Measurements from ENCODE around the gene KCNG2.

KCNG2 gene

DNA sequence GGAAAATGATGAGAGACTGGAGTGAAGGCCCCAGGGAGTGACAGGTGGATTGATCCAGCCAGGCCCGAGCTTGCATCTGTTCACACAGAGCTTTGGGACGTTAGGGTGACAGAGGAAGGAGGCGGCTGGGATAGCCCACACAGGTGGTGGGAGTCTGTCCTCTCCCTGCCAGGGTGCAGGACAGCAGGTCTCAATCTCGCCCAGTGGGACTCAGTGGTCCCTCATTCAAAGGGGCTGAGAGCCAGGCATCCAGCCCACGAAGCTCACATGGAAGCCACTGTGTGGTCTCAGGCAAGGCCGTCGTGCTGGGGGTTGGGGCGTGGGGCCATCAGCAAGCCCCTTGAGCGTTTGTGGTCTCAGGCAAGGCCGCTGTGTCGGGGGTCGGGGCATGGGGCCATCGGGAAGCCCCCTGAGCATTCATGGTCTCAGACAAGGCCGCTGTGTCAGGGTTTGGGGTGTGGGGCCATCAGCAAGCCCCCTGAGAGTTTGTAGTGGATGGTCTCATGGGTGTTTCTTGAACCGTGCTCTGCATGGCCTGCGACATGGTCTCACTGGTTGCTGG is 8.3 kb downstream of the KCNG2 start:
- Histone ChIP-seq H3K4me3 (ENCODE audit: severe bottlenecking) (no peak overlapping the region), H3K9me3 (ENCODE audit: severe bottlenecking) (no peaks in the 10 kb centered on the region), H3K36me3 (ENCODE audit: low read depth) (no peaks in the 10 kb centered on the region), H3K27ac (ENCODE audit: poor library complexity, severe bottlenecking) (no peak overlapping the region), H3K4me1 (ENCODE audit: insufficient read depth, poor library complexity, severe bottlenecking) (no peaks in the 10 kb centered on the region), H3K27me3 (ENCODE audit: insufficient read depth, poor library complexity, severe bottlenecking) (no peaks in the 10 kb centered on the region)
- TF ChIP-seq, protein P1, sequence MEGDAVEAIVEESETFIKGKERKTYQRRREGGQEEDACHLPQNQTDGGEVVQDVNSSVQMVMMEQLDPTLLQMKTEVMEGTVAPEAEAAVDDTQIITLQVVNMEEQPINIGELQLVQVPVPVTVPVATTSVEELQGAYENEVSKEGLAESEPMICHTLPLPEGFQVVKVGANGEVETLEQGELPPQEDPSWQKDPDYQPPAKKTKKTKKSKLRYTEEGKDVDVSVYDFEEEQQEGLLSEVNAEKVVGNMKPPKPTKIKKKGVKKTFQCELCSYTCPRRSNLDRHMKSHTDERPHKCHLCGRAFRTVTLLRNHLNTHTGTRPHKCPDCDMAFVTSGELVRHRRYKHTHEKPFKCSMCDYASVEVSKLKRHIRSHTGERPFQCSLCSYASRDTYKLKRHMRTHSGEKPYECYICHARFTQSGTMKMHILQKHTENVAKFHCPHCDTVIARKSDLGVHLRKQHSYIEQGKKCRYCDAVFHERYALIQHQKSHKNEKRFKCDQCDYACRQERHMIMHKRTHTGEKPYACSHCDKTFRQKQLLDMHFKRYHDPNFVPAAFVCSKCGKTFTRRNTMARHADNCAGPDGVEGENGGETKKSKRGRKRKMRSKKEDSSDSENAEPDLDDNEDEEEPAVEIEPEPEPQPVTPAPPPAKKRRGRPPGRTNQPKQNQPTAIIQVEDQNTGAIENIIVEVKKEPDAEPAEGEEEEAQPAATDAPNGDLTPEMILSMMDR (IDR thresholded peaks at IDR 0.05; ENCODE audit: poor library complexity, severe bottlenecking), result no peak
- ATAC-seq (ENCODE audit: low read depth) (no peak), DNase-seq (ENCODE audit: low spot score) (no peak)

DNA sequence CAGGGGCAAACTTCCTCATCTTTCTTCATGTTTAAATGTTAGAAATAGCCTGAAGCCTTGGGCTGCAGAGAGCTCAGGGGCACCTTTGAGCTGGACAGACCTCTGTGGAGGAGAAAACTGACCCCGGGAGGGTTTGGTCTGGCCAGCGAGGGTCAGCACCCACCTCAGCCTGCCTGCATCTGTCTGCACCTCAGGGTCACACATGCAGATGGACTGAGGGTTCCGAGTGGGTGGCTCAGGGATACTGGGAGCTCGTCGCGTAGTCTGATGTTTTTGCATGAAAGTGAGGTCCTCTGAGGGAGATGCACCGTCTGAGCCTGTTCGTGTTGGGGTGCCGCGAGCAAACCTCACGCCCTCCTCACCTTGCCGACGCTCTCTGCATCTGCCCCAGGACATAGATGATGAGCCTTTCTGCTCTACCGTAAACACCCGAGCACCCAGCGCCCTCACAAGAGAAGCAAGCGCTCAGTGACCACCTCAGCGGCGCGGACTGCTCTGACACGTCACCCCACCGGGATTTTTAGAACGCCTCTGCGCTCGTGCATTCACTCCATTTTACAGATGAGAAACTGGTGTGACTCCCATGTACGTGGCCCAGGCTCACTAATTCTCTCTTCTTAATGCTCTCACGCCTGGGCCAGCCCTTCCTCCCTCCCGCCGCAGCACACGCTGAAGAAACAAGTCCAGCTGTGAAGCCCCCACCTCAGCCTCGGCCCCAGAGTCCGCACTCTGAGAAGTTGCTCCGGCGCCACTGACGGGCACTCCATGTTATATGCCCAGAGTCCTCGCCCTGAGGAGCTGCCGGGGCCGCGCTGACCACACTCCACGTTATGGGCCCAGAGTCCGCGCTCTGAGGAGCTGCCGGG is 9.5 kb downstream of the KCNG2 start:
- no peak for ATAC-seq (ENCODE audit: low read depth)
- H3K36me3 ChIP-seq (ENCODE audit: low read depth), result no peaks in the 10 kb centered on the region
- H3K27me3 ChIP-seq (ENCODE audit: insufficient read depth, poor library complexity, severe bottlenecking), result no peaks in the 10 kb centered on the region
- no peaks in the 10 kb centered on the region for H3K9me3 ChIP-seq (ENCODE audit: severe bottlenecking)
- no peak overlapping the region for H3K4me3 ChIP-seq (ENCODE audit: severe bottlenecking)
- no peak overlapping the region for H3K27ac ChIP-seq (ENCODE audit: poor library complexity, severe bottlenecking)
- TF ChIP-seq, protein P1 (IDR thresholded peaks at IDR 0.05; ENCODE audit: poor library complexity, severe bottlenecking), result no peak
- H3K4me1 ChIP-seq (ENCODE audit: insufficient read depth, poor library complexity, severe bottlenecking), result no peaks in the 10 kb centered on the region
- DNase-seq (ENCODE audit: low spot score), result no peak

DNA sequence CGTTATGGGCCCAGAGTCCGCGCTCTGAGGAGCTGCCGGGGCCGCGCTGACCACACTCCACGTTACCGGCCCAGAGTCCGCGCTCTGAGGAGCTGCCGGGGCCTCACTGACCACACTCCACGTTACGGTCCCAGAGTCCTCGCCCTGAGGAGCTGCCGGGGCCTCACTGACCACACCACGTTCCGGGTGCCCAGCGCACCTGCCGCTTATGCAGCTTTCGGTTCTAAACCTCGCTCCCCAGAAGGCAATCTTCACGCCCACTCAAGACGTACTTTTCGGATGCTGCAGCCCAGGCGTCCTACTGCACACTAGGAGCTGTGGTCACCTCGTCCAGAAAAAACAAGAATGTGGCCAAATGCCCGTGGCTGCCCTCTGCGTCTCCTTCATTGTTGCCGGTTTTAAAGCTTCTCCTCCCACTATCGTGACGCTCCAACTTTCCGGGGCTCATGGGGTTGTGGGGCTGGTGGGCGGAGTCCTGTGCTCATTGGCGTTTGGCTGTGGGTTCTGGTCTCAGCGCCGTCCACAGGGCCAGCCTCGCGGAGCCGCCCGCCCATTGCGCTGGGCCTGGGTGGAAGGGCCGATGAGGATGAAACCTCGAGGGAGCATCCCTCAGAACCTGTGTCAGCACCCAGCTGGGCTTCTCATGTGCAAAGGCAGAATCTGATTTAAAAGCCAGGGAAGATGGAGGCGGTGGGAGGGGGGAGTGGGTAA is 11.9 kb downstream of the KCNG2 start:
- Histone ChIP-seq H3K27me3 (ENCODE audit: insufficient read depth, poor library complexity, severe bottlenecking) (no peaks in the 10 kb centered on the region), H3K27ac (ENCODE audit: poor library complexity, severe bottlenecking) (no peak overlapping the region), H3K36me3 (ENCODE audit: low read depth) (no peaks in the 10 kb centered on the region), H3K4me3 (ENCODE audit: severe bottlenecking) (no peak overlapping the region), H3K4me1 (ENCODE audit: insufficient read depth, poor library complexity, severe bottlenecking) (no peaks in the 10 kb centered on the region), H3K9me3 (ENCODE audit: severe bottlenecking) (no peaks in the 10 kb centered on the region)
- DNase-seq (ENCODE audit: low spot score) (no peak), ATAC-seq (ENCODE audit: low read depth) (no peak)
- TF ChIP-seq, protein P1 (IDR thresholded peaks at IDR 0.05; ENCODE audit: poor library complexity, severe bottlenecking), result no peak

GRCh38 chr18:79812052-79812451 is 14.3 kb downstream of the KCNG2 start:
- no peaks in the 10 kb centered on the region for H3K36me3 ChIP-seq (ENCODE audit: low read depth)
- DNase-seq (ENCODE audit: low spot score) (no peak), ATAC-seq (ENCODE audit: low read depth) (no peak)
- H3K4me3 ChIP-seq (ENCODE audit: severe bottlenecking), result no peak overlapping the region
- no peaks in the 10 kb centered on the region for H3K27me3 ChIP-seq (ENCODE audit: insufficient read depth, poor library complexity, severe bottlenecking)
- H3K4me1 ChIP-seq (ENCODE audit: insufficient read depth, poor library complexity, severe bottlenecking), result no peaks in the 10 kb centered on the region
- H3K27ac ChIP-seq (ENCODE audit: poor library complexity, severe bottlenecking), result no peak overlapping the region
- TF ChIP-seq, protein P1 (IDR thresholded peaks at IDR 0.05; ENCODE audit: poor library complexity, severe bottlenecking), result no peak
- no peaks in the 10 kb centered on the region for H3K9me3 ChIP-seq (ENCODE audit: severe bottlenecking)

Data from RWPE2 (cell line).